HepG2 (cell line): ENCODE data around the gene MTA1. TPM values are rescaled to one million over a fixed set of nuclear protein-coding genes. Genes with fewer than 3 reads are reported as not detected.
A peak's percentile ranks its signal among the peaks of the same experiment; 100 is the strongest.

Source experiments
- ATRX ChIP-seq: sonication (generic); formaldehyde crosslinking; IDR thresholded peaks from 2 replicates; pipeline ENCODE4 v1.4.0; 2020; ENCODE audit warnings: missing genetic modification reagents, borderline replicate concordance
- DNMT3B ChIP-seq: conservative IDR thresholded peaks from 2 replicates; pipeline ENCODE4 v1.6.1; 2016; ENCODE audit warnings: missing biosample characterization, control low read depth
- ETV6 ChIP-seq: sonication (generic); formaldehyde crosslinking; conservative IDR thresholded peaks from 2 replicates; pipeline ENCODE4 v1.4.0; 2020; ENCODE audit warnings: missing genetic modification reagents
- GTF2F1 ChIP-seq: fragments of 150-350 bp; IDR thresholded peaks from 2 replicates; pipeline ENCODE4 v1.6.1; 2014; ENCODE audit warnings: low read length
- JUND ChIP-seq: sonication (generic); formaldehyde crosslinking; IDR thresholded peaks from 2 replicates; pipeline ENCODE4 v1.8.0; 2022; ENCODE audit warnings: mild to moderate bottlenecking, missing genetic modification reagents
- LCORL ChIP-seq, 2 experiments: fragments of 450-650 bp in 1 of 2; sonication (generic) in 1 of 2; formaldehyde crosslinking in 1 of 2; IDR thresholded peaks; 2 replicates each; pipeline versions ENCODE4 v1.5.0 to v1.6.1; 2017 to 2020; ENCODE audit warnings: antibody characterized with exemption in 1 of 2, missing genetic modification reagents in 1 of 2
- MYPOP ChIP-seq: sonication (generic); formaldehyde crosslinking; IDR thresholded peaks from 2 replicates; pipeline ENCODE4 v1.8.1; 2023; ENCODE audit warnings: mild to moderate bottlenecking, moderate library complexity, missing genetic modification reagents
- NCOA2 ChIP-seq: sonication (generic); formaldehyde crosslinking; IDR thresholded peaks from 2 replicates; pipeline ENCODE4 v1.8.0; 2022; ENCODE audit warnings: inconsistent platforms
- NFKB2 ChIP-seq: sonication (generic); formaldehyde crosslinking; IDR thresholded peaks from 2 replicates; pipeline ENCODE4 v1.4.0; 2020; ENCODE audit warnings: missing genetic modification reagents, borderline replicate concordance
- NFKBIZ ChIP-seq: IDR thresholded peaks from 2 replicates; pipeline ENCODE4 v1.6.1; 2018; ENCODE audit warnings: missing genetic modification reagents, missing compliant biosample characterization
- NFYC ChIP-seq: IDR thresholded peaks from 2 replicates; pipeline ENCODE4 v1.6.1; 2016; ENCODE audit warnings: missing genetic modification reagents, missing compliant biosample characterization
- POGZ ChIP-seq: sonication (generic); formaldehyde crosslinking; IDR thresholded peaks from 2 replicates; pipeline ENCODE4 v1.4.0; 2020; ENCODE audit warnings: mild to moderate bottlenecking, missing genetic modification reagents
- PREB ChIP-seq: sonication (generic); formaldehyde crosslinking; IDR thresholded peaks from 2 replicates; pipeline ENCODE4 v1.4.0; 2020; ENCODE audit warnings: missing genetic modification reagents
- RARA ChIP-seq: IDR thresholded peaks from 2 replicates; pipeline ENCODE4 v1.6.1; 2016; ENCODE audit warnings: missing genetic modification reagents, missing compliant biosample characterization
- SRSF4 ChIP-seq: fragments of 200-400 bp; formaldehyde crosslinking; IDR thresholded peaks from one replicate; pipeline ENCODE4 v1.6.1; 2018; ENCODE audit warnings: mild to moderate bottlenecking, low read depth, low read length, moderate library complexity; ENCODE audit not compliant: poor library complexity, severe bottlenecking
- ZNF609 ChIP-seq: sonication (generic); formaldehyde crosslinking; IDR thresholded peaks from 2 replicates; pipeline ENCODE4 v1.4.0; 2020; ENCODE audit warnings: mild to moderate bottlenecking, missing genetic modification reagents, borderline replicate concordance
- polyA plus RNA-seq, 8 experiments: library from polyadenylated mRNA; depleted of rRNA in 3 of 8; stranded (reverse) in 7 of 8; unstranded in 1 of 8; fragments of >200 nt; fragmentation: Illumina TruSeq in 4 of 8; extraction: Trizol in 4 of 8; gene quantifications; 2 replicates each; pipeline versions ENCODE4 v1.2.1 to v1.2.3, GENCODE V29; 2011 to 2016; ENCODE audit warnings: low read depth in 4 of 8, missing spikeins in 1 of 8, mixed read lengths in 1 of 8; ENCODE audit not compliant: insufficient read depth in 1 of 8
- total RNA-seq, 5 experiments: library from RNA; depleted of rRNA; stranded (reverse); fragments of >200 nt; fragmentation: Illumina TruSeq; extraction: Trizol; gene quantifications; 2 replicates each; pipeline ENCODE4 v1.2.3, GENCODE V29; 2016; ENCODE audit warnings: low read depth in 1 of 5

Gene MTA1
- total and polyA plus RNA-seq, 2 of the 13 experiments (the other 11 are each of a cell fraction or from before 2014, with no cell fraction given): 35.2 to 85.8 TPM

GRCh38 chr14:105499256-105500035, 79.8 kb downstream of the MTA1 start (continued):
- 0 out of 2 replicates have a peak, but pooled peaks have one; percentile 18 for TF ChIP-seq ETV6 (CRISPR knock-in tag)
- no peak for TF ChIP-seq GTF2F1
- TF ChIP-seq RARA: 0 out of 2 replicates have a peak, but pooled peaks have one; percentile 42
- peak; percentile 76; the same call in 1 of the 2 replicates for TF ChIP-seq MYPOP (CRISPR knock-in tag)
- TF ChIP-seq NCOA2 (CRISPR knock-in tag): peak; percentile 83
- TF ChIP-seq PREB: no peak
- TF ChIP-seq SRSF4: no peak
- peak; percentile 80 for TF ChIP-seq ZNF609 (CRISPR knock-in tag)
- TF ChIP-seq JUND: no peak
- TF ChIP-seq DNMT3B (CRISPR knock-in tag): no peak
- peak; percentile 67; the same call in 1 of the 2 replicates for TF ChIP-seq POGZ
- no peak for TF ChIP-seq LCORL (IDR thresholded peaks at IDR 0.05)
- TF ChIP-seq LCORL (CRISPR knock-in tag; IDR thresholded peaks at IDR 0.05): peak; percentile 94; the same call in 1 of the 2 replicates
- no peak for TF ChIP-seq ATRX
- no peak for TF ChIP-seq NFYC (CRISPR knock-in tag)
- peak; percentile 85; the same call in 1 of the 2 replicates for TF ChIP-seq NFKB2 (CRISPR knock-in tag)
- 0 out of 2 replicates have a peak, but pooled peaks have one; percentile 23 for TF ChIP-seq NFKBIZ (CRISPR knock-in tag)
